Heart left ventricle (tissue), 13 donors: ENCODE data around the gene MTSS2.

Source experiments
- POLR2A ChIP-seq, 2 donors: fragments of 450-650 bp; IDR thresholded peaks; one replicate each; pipeline ENCODE4 v1.6.1; 2017; ENCODE audit warnings: antibody characterized with exemption in 2 of 2, mild to moderate bottlenecking in 2 of 2, moderate library complexity in 2 of 2
- TF ChIP-seq, protein P1 (sequence below), 12 donors: fragments of 200-600 bp; sonication (generic) in 4 of 12; IDR thresholded peaks; one replicate each; pipeline versions ENCODE4 v1.5.0 to v1.8.0; 2018 to 2022; ENCODE audit warnings: antibody characterized with exemption in 12 of 12, mild to moderate bottlenecking in 5 of 12
- donor health status: ischemic (EF 13 %, LVEDD 7.1; RV severe dilation, severe dysfunction).
- donor health status: DM: no; HTN: yes; CAD: no.
- donor health status: DM: no; HTN: no; CAD: no.
- donor health status: ischemic (EF 25% LVEDD 6.9; RV normal size, moderate dysfunction).
- donor health status: ischemic (EF 25% LVEDD 5.7; RV mildly dilated, moderate dysfunction).
- donor health status: ischemic (EF 35%, LVEDD 5.7; RV mildly dilated, moderate dysfunction).
- donor health status: nonischemic (EF 11% LVEDD 7.7; RV severe dilation, severe dysfunction).
- donor health status: DM: yes; HTN: yes; CAD: no.
- donor health status: PGD.
- donor health status: ischemic (EF 29% LVEDD 5.4; RV normal size, mild dysfunction).
- donor health status: nonischemic (EF 23%, LVEDD 6.1; RV moderate dilation, normal function).

- TF ChIP-seq, protein P1, sequence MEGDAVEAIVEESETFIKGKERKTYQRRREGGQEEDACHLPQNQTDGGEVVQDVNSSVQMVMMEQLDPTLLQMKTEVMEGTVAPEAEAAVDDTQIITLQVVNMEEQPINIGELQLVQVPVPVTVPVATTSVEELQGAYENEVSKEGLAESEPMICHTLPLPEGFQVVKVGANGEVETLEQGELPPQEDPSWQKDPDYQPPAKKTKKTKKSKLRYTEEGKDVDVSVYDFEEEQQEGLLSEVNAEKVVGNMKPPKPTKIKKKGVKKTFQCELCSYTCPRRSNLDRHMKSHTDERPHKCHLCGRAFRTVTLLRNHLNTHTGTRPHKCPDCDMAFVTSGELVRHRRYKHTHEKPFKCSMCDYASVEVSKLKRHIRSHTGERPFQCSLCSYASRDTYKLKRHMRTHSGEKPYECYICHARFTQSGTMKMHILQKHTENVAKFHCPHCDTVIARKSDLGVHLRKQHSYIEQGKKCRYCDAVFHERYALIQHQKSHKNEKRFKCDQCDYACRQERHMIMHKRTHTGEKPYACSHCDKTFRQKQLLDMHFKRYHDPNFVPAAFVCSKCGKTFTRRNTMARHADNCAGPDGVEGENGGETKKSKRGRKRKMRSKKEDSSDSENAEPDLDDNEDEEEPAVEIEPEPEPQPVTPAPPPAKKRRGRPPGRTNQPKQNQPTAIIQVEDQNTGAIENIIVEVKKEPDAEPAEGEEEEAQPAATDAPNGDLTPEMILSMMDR (IDR thresholded peaks at IDR 0.05): no peak
- TF ChIP-seq POLR2A (IDR thresholded peaks at IDR 0.05): no peak
These were observed 16.1 kb upstream of the MTSS2 start for GRCh38 chr16:70701998-70702397.
